ENCODE results near the gene KLHL28.

DNA sequence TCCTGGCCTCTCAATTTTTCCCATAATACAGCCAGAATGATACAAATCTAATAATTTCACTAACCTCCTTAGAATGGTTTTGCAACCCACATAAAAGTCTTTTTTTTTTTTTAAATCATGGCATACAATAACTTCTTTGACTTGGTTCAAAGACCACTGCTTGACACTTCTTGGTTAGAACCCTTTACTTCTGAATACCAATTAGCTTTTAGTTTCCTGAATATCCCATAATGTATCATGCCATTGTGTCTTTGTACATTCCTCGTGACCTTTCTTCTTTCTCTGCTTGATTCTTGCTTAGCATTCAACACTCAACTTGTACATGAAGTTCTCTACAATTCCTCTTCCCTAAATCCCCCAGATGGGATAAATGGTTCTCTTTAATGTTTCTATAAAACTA lies 19.3 kb downstream of the KLHL28 start:
- TF ChIP-seq, protein P1, sequence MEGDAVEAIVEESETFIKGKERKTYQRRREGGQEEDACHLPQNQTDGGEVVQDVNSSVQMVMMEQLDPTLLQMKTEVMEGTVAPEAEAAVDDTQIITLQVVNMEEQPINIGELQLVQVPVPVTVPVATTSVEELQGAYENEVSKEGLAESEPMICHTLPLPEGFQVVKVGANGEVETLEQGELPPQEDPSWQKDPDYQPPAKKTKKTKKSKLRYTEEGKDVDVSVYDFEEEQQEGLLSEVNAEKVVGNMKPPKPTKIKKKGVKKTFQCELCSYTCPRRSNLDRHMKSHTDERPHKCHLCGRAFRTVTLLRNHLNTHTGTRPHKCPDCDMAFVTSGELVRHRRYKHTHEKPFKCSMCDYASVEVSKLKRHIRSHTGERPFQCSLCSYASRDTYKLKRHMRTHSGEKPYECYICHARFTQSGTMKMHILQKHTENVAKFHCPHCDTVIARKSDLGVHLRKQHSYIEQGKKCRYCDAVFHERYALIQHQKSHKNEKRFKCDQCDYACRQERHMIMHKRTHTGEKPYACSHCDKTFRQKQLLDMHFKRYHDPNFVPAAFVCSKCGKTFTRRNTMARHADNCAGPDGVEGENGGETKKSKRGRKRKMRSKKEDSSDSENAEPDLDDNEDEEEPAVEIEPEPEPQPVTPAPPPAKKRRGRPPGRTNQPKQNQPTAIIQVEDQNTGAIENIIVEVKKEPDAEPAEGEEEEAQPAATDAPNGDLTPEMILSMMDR (IDR thresholded peaks at IDR 0.05): no peak
- no peak for TF ChIP-seq POLR2A (IDR thresholded peaks at IDR 0.05)
- no peak for TF ChIP-seq EP300 (IDR thresholded peaks at IDR 0.05)
